Heart left ventricle (tissue), 13 donors: Measurements from ENCODE around the gene C2CD2.

Experiments used
- CTCF ChIP-seq, 12 donors: fragments of 200-600 bp; sonication (generic) in 4 of 12; IDR thresholded peaks; one replicate each; pipeline versions ENCODE4 v1.5.0 to v1.8.0; 2018 to 2022; ENCODE audit warnings: antibody characterized with exemption in 12 of 12, mild to moderate bottlenecking in 5 of 12
- POLR2A ChIP-seq, 2 donors: fragments of 450-650 bp; IDR thresholded peaks; one replicate each; pipeline ENCODE4 v1.6.1; 2017; ENCODE audit warnings: antibody characterized with exemption in 2 of 2, mild to moderate bottlenecking in 2 of 2, moderate library complexity in 2 of 2
- donor health status: ischemic (EF 13 %, LVEDD 7.1; RV severe dilation, severe dysfunction).
- donor health status: DM: no; HTN: yes; CAD: no.
- donor health status: DM: no; HTN: no; CAD: no.
- donor health status: ischemic (EF 25% LVEDD 6.9; RV normal size, moderate dysfunction).
- donor health status: ischemic (EF 25% LVEDD 5.7; RV mildly dilated, moderate dysfunction).
- donor health status: ischemic (EF 35%, LVEDD 5.7; RV mildly dilated, moderate dysfunction).
- donor health status: nonischemic (EF 11% LVEDD 7.7; RV severe dilation, severe dysfunction).
- donor health status: DM: yes; HTN: yes; CAD: no.
- donor health status: PGD.
- donor health status: ischemic (EF 29% LVEDD 5.4; RV normal size, mild dysfunction).
- donor health status: nonischemic (EF 23%, LVEDD 6.1; RV moderate dilation, normal function).

GRCh38 chr21:41863439-41863740, 90.4 kb downstream of the C2CD2 start:
- TF ChIP-seq CTCF (IDR thresholded peaks at IDR 0.05), result no peak
- TF ChIP-seq POLR2A (IDR thresholded peaks at IDR 0.05), result no peak
